C1 segment of cervical spinal cord (tissue), 14 donors: ENCODE measurements around the gene TIMP2.
"Not testable (repeated sequence)": the region's sequence is repeated elsewhere in the genome, so short reads cannot be mapped to it uniquely, and the experiment has no call there.

Source experiments
- DNase-seq, 14 donors: peaks; one replicate each; lab custom pipeline; 2025; lab: John Stamatoyannopoulos, UW

Gene TIMP2

GRCh38 chr17:78891406-78892061 lies 33.7 kb downstream of the TIMP2 start:
- peak in 3 of 14 donors; percentile 29 to 67 (median 50) for DNase-seq

- peak in 9 of 14 donors; percentile 26 to 75 (median 50) for DNase-seq
Measured at GRCh38 chr17:78890498-78890897, 34.7 kb downstream of the TIMP2 start.

GRCh38 chr17:78890096-78890495 lies 35.1 kb downstream of the TIMP2 start:
- DNase-seq: not testable (repeated sequence)

DNA sequence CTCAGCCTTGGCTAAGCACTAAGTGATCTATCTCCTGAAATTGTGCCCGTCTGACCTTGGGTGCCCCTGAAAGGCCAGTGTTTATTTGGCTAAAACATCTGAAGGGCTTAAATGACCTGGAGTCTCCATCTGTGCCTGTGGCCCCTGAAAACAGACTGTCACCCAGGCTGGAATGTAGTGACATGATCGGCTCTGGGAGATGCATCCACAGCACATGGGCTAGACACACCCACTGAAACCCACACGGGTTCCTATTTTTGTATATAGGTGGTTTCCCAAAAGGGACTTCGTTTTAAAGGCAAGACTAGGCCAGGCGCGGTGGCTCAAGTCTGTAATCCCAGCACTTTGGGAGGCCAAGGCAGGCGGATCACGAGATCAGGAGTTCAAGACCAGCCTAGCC lies 35.7 kb downstream of the TIMP2 start:
- no peak for DNase-seq

GRCh38 chr17:78888941-78889518 lies 36.2 kb downstream of the TIMP2 start:
- DNase-seq: no peak

DNA sequence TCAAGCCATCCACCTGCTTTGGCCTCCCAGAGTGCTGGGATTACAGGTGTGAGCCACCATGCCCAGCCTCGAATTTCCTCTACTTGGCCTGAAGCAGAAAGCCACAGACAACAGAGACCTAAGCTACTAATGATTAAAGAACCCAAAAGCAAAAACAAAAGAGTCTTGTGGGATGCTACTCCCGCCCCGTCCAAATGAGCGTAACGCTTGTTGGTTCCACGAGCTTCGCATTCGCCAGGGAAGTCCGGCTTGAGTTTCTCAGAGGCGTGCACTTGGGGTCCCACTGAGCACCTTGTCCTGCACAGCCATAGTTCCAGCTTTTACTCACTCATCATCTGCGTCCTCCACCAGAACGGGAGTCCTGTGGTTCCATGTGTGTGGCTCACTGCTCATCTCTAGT lies 38.2 kb downstream of the TIMP2 start:
- DNase-seq: no peak

- DNase-seq: no peak
Measured at GRCh38 chr17:78885956-78886355, 39.2 kb downstream of the TIMP2 start.

DNA sequence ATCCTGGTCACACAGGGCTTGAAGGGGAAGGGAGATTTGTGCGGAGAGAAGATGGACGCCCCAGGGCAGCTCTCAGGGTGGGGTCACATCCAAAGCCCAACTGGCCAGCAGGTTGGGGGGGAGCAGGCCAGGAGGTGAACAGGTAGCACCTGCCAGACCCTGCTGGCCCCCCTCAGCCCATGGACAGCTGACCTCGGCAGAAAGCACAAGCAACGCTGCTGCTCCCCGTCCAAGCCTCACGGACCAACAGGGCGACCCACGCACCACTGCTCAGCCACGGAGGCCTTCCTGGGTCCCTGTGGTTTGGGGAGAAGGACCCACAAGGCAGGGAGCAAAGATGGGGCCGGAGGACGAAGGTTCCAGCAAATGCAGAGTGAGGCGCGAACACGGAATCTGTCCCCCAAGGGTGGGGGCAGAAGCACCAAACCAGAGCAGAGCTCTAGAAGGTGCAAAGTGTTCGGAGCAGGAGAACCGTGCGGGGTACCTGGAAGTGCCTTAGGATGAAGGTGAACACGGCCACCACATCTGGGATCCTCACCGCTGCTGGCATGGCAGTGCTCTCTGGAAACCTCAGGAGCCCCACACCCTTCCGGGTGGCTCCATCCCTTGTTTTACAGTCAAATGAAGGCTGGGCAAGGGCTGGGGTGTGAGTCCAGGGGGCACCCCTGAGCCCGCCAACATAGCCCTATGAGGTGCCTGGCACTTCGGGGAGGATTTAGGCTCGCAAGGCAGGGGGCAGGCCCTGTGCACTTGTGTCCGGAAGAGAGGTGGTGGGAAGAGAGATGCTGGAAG lies 40.1 kb downstream of the TIMP2 start:
- no peak for DNase-seq

GRCh38 chr17:78884148-78884825 lies 40.9 kb downstream of the TIMP2 start:
- DNase-seq: peak in 12 of 14 donors; percentile 35 to 85 (median 74)

GRCh38 chr17:78883533-78884131 lies 41.6 kb downstream of the TIMP2 start:
- peak in 13 of 14 donors; percentile 69 to 92 (median 83) for DNase-seq

- peak in 5 of 14 donors; percentile 49 to 83 (median 69) for DNase-seq
Measured at GRCh38 chr17:78883089-78883532, 42.1 kb downstream of the TIMP2 start.

- DNase-seq: peak in 1 of 14 donors; percentile 40
Measured at GRCh38 chr17:78882540-78883088, 42.6 kb downstream of the TIMP2 start.

DNA sequence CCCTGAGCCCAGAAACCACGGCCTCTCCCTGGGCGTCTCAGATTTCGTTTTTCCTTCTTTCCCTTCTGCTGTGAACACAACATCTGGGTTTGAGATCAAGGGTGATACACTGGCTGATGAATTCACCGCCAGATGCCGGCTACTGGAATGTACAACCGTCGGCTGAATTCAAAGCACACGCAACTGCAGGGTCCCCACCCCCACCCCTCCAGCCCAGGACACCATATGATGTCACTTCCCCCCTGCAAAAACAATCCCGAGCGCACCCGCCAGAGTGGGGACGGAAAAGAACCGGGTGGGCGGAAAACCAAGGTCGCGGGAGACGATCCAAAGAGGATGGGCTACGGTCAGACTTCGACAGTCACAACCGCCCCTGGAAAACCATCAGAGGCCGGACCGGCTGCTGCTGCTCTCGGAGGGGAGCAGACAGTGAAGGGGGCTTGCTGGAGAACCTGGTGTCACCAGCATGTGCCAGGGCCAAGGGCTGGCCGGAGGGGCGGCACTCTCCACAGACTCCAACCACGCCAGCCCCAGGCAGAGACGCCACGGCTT lies 45.5 kb downstream of the TIMP2 start:
- DNase-seq: peak in 5 of 14 donors; percentile 27 to 60 (median 28)

DNA sequence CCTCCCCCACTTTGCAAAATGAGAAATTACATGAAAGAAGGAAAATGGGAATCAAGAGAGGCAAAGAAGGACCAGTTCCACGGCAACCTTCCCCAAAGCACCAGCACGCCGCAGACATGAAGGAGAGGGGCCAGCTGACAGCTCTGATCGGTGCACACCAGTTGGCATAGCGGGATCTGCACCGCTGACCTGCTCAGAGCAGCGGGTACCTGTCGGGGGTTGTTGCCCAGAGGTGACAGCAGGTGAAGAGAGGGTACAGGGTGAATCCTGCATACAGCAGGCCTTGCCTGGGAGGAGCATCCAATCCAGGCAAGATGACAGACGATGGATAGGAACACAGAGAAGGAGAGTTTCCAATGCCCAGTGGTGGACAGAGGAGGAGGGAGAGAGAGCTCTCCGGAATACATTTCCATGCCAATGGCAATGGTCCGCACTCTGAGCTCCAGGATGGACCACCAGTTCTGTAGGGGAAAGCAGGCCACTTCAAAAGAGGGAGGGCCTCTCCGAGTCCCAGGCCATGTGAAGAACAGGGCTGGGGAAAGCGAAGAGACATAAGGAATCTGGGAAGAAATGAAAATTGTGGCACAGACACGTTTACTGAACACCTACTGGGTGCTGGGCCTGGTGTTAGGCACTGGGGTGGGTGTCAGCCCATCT lies 46.2 kb downstream of the TIMP2 start:
- peak in 1 of 14 donors; percentile 44 for DNase-seq

GRCh38 chr17:78878261-78878660 lies 46.9 kb downstream of the TIMP2 start:
- DNase-seq: no peak

DNA sequence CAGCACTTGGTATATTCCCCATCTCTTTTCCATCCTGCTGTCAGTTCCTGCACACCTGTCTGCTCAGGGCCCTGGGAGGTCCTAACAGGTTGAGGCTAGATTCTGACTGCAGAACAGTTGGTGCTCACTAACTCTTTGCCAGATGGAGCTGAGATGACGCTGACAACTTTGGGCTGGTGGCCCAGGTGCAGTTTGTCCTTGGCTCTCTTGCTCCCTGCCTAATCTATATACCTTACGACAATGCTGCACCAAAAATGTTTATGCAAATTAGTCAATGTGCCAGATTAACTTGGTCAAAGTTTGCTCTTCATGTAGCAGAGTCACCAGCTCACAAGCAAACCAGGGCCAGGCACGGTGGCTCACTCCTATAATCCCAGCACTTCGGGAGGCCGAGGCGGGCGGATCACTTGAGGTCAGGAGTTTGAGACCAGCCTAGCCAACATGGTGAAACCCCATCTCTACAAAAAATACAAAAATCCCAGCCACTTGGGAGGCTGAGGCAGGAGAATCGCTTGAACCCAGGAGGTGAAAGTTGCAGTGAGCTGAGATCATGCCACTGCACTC lies 48.2 kb downstream of the TIMP2 start:
- DNase-seq: peak in 1 of 14 donors; percentile 31

DNA sequence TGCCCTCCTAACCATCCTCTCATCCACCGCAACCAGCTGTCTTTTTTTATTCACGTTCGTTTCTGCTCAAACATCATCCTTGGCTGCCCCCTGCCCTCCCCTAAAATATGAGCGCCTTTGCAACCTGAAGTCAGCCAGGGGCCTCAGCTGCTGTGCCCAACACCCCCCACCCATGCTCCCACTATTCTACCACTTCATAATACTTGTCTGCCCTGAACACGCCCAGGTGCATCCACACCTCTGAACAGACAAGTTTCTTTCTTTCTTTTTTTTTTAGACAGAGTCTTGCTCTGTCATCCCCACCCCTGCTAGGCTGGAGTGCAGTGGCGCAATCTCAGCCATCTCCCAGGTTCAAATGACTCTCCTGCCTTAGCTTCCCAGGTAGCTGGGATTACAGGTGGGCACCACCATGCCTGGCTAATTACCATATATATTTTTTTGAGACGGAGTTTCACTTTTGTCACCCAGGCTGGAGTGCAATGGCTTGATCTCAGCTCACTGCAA lies 49.0 kb downstream of the TIMP2 start:
- no peak for DNase-seq

- peak in 3 of 14 donors; percentile 24 to 66 (median 26) for DNase-seq
Measured at GRCh38 chr17:78875363-78876093, 49.7 kb downstream of the TIMP2 start.
